HG02885 (cell line): ENCODE results near the gene SLC5A9.
"Not testable (repeated sequence)": the region's sequence is repeated elsewhere in the genome, so short reads cannot be mapped to it uniquely, and the experiment has no call there.

Experiments
- ATAC-seq: cut with Tn5 transposase; IDR thresholded peaks from one replicate; pipeline ENCODE4 v1.9.1; 2021; ENCODE audit warnings: mild to moderate bottlenecking; ENCODE audit not compliant: unreplicated experiment, poor library complexity

The SLC5A9 gene

DNA sequence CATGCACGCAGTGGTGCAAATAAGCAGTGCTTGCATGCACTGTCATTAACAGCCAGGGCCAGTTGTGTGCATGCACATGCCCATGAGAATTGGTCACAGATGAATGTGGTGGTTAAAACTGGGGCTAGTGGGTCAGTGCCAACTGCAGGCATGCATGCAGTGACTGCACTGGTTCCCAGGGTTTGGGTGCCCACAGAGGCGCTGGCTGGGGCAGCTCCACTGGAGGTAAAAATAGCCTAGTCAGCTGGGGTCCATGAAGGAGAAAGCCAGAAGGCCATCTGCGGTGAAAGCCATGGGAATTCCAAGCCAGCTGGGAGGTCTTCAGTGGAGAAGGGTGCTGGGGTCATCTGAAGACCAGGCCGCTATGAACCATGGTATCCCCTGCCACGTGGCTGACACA is 70.2 kb downstream of the SLC5A9 start:
- no peak for ATAC-seq

DNA sequence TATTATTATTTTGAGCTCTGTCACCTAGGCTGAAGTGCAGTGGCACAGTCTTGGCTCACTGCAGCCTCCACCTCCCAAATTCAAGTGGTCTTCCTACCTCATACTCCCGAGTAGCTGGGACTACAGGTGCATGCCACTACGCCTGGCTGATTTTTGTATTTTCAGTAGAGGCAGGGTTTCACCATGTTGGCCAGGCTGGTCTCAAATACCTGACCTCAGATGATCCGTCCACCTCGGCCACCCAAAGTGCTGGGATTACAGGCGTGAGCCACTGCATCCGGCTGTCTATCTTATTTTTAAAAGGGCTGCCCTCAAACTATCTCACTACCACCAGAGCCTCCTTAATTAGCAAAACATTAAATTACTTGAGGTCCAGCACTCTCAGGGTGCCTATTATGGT is 71.6 kb downstream of the SLC5A9 start:
- ATAC-seq, result not testable (repeated sequence)

DNA sequence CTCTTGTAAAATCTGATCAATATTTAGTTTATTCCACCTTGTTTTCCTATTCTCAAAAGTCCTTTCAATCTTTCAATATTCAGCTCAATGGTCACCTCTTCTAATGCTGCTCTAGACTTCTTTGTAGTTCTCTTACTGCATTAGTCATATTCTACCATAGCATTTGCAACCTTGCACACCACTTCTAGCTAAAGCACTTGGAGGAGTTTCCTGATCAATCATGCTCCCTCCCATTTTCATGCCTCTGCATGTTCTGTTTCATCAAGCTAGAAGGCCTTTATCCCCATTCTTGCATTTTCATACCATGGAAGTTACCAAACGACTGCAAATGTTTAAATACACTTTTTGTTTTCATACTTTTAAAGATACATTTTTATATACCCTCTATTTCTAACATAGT is 72.1 kb downstream of the SLC5A9 start:
- ATAC-seq, result no peak
